ENCODE measurements around the gene KDELR3. TPM values are rescaled to one million over a fixed set of nuclear protein-coding genes. Genes with fewer than 3 reads are reported as not detected.

KDELR3 gene
- total and polyA plus RNA-seq, 10 of the 15 experiments (the other 5 are each of a cell fraction or from before 2014, with no cell fraction given): 0.15 to 0.98 (median 0.25) TPM; not detected in 1

DNA sequence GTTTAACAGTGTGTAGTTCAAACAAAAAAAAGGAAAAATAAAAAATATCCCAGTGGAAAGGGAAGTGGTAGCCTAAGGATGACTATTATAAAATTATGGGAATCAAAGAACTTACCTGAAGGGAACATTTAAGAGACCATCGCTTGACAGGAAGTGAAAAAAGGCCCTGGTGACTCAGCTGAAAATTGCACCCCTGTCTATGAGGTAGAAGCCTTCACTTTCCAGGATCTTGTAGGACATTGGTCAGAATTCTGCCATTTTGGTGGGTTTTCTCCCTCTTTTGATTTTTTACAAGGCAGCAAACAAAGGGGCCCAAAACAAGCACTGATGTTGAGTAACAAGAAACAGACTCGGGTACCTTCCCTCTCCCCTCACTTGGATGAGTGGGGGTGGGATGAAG is 22.6 kb downstream of the KDELR3 start:
- Histone ChIP-seq H3K36me3 (ENCODE audit: control insufficient read depth in 2 of 2, insufficient read depth in 2 of 2, low read length in 1 of 2) (peaks cover 31 to 63% of the 10 kb centered on the region in 2 experiments), H3K9ac (ENCODE audit: control insufficient read depth, insufficient read depth, low read length) (no peak overlapping the region), H4K20me1 (ENCODE audit: control insufficient read depth, insufficient read depth) (peaks cover 6% of the 10 kb centered on the region; the same call in 1 of the 2 replicates), H3K27me3 (replicated peaks in 1 of 2; ENCODE audit: control insufficient read depth in 2 of 2, insufficient read depth in 2 of 2, low read length in 1 of 2) (no peaks in the 10 kb centered on the region), H2AFZ (ENCODE audit: control insufficient read depth, low read depth, low read length) (no peak overlapping the region), H3K4me1 (ENCODE audit: control insufficient read depth, insufficient read depth, low read length) (no peaks in the 10 kb centered on the region), H3K4me3 (no peak overlapping the region), H3K79me2 (ENCODE audit: control insufficient read depth, insufficient read depth, low read length) (peaks cover 5% of the 10 kb centered on the region), H3K27ac (ENCODE audit: control insufficient read depth, insufficient read depth) (no peak overlapping the region), H3K4me2 (ENCODE audit: control insufficient read depth, insufficient read depth) (no peak overlapping the region), H3K9me3 (replicated peaks; ENCODE audit: control insufficient read depth, insufficient read depth, low read length) (no peaks in the 10 kb centered on the region)
- ChIA-PET POLR2A (interaction anchor here (1.0 to 1.2 kb wide), 2 partner anchors 9 to 12 kb away, joined by 4 to 5 read pairs; no protein-coding TSS in a partner anchor), SMC1A (ENCODE audit: uncharacterized antibody, unreplicated experiment) (interaction anchor here (0.6 to 1.8 kb wide), 3 partner anchors 31 to 89 kb away, joined by 4 read pairs; no protein-coding TSS in a partner anchor), RAD21 (ENCODE audit: unreplicated experiment) (no interaction called here), CTCF (interaction anchor here (1.9 kb wide), 1 partner anchor 20 kb away, joined by 5 read pairs; no protein-coding TSS in a partner anchor)
- TF ChIP-seq TCF12 (IDR thresholded peaks at IDR 0.05; ENCODE audit: low read depth, low read length) (no peak), NBN (IDR thresholded peaks at IDR 0.05) (no peak), MYB (IDR thresholded peaks at IDR 0.05; ENCODE audit: borderline replicate concordance, low read depth, low read length) (no peak), MXI1 (IDR thresholded peaks at IDR 0.05; ENCODE audit: low read depth, low read length) (no peak), NRF1 (conservative IDR thresholded peaks at IDR 0.05; ENCODE audit: low read depth, low read length) (no peak), HDAC6 (IDR thresholded peaks at IDR 0.05; ENCODE audit: unreplicated experiment) (no peak), CBX3 (IDR thresholded peaks at IDR 0.05; ENCODE audit: borderline replicate concordance, low read depth) (no peak)
- TF ChIP-seq, protein P1, sequence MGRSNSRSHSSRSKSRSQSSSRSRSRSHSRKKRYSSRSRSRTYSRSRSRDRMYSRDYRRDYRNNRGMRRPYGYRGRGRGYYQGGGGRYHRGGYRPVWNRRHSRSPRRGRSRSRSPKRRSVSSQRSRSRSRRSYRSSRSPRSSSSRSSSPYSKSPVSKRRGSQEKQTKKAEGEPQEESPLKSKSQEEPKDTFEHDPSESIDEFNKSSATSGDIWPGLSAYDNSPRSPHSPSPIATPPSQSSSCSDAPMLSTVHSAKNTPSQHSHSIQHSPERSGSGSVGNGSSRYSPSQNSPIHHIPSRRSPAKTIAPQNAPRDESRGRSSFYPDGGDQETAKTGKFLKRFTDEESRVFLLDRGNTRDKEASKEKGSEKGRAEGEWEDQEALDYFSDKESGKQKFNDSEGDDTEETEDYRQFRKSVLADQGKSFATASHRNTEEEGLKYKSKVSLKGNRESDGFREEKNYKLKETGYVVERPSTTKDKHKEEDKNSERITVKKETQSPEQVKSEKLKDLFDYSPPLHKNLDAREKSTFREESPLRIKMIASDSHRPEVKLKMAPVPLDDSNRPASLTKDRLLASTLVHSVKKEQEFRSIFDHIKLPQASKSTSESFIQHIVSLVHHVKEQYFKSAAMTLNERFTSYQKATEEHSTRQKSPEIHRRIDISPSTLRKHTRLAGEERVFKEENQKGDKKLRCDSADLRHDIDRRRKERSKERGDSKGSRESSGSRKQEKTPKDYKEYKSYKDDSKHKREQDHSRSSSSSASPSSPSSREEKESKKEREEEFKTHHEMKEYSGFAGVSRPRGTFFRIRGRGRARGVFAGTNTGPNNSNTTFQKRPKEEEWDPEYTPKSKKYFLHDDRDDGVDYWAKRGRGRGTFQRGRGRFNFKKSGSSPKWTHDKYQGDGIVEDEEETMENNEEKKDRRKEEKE (IDR thresholded peaks at IDR 0.05): no peak
- TF ChIP-seq, protein P2, sequence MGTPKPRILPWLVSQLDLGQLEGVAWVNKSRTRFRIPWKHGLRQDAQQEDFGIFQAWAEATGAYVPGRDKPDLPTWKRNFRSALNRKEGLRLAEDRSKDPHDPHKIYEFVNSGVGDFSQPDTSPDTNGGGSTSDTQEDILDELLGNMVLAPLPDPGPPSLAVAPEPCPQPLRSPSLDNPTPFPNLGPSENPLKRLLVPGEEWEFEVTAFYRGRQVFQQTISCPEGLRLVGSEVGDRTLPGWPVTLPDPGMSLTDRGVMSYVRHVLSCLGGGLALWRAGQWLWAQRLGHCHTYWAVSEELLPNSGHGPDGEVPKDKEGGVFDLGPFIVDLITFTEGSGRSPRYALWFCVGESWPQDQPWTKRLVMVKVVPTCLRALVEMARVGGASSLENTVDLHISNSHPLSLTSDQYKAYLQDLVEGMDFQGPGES (IDR thresholded peaks at IDR 0.05): no peak
- no TSS peak for BruUV-seq (replicated peaks)
- ATAC-seq: peak; percentile 59
- intact Hi-C loops (cut with micrococcal nuclease; ENCODE audit: unreplicated experiment) (no loop called here), in situ Hi-C loops (cut with MboI) (no loop called here)
- 48% methylated on average over 2 of the region's 2 CpGs for WGBS (ENCODE audit: insufficient coverage, insufficient replicate concordance, low lambda C conversion rate, missing lambda C conversion rate)
- no peak for FAIRE-seq
- no peak for DNase-seq (ENCODE audit: low read depth, low spot score)
